DMS53 (cell line): ENCODE results near the gene CHD1.

ENCODE experiments used
- DNase-seq: peaks from one replicate; lab custom pipeline; 2025; lab: John Stamatoyannopoulos, UW

The CHD1 gene

DNA sequence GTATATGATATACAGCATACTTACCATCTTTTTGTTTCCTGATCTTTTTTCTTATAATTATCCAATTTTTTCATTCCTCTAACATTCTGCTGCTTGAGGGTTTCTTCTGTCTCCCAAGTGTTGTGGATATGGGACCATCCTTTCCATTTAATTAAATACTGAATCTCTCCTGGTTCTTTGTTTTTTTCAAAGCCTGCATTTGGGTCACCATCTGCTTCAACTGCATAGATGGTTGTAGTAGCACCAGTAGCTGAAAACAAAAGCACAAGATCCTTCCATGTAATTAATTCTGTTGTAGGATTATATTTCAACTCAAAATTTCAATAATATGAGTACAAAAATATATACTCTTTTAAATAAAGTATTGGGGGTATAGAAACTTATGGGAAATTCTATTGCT lies 29.4 kb downstream of the CHD1 start:
- DNase-seq = no peak

DNA sequence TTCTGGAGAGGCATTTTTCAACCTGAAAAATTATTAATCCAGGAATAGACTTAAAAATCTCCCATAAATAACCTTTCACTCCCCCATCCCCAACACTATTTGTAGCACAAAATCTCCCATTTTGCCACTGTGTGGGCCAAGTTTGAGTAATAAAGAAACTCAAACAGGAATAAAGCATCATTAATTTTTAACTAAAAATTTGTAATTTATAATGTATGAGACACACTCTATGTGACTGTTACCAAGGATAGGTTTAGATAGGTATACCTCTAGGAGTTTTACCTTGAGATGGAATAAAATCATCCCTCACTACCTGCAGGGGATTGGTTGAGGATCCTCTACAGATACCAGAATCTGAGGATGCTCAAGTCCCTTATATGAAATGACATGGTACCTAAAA lies 30.1 kb downstream of the CHD1 start:
- no peak for DNase-seq

DNA sequence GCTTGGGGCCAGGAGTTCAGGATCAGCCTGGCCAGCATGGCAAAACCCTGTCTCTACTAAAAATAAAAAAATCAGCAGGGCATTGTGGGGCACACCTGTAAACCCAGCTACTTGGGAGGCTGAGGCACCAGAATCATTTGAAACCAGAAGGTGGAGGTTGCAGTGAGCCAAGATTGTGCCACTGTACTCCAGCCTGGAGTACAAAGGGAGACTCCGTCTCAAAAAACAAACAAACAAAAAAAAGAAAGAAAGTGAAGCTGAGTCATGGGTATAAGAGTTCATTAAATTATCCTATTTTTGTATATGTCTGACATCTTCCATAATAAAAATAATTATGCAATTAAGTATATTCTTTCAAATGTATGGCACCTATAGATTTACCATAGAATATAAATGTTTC lies 37.2 kb downstream of the CHD1 start:
- no peak for DNase-seq

DNA sequence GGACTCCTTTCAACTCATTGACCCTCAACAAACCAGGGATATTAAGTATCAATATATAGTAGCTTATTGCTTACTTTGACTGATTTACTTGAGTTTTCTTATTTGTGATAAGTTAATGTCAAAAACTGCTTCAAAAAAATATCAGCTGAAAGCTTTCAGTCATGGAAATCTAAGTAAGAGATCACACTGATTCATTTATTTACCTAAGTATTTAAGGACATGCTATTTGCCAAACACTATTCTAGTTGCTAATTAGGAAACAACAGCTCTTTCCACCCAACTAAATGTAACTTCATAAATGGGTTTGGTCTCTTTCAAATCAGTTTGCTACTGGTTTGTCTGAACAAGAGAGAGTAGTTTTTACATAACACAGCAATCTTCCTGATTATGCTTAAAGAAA lies 48.2 kb downstream of the CHD1 start:
- DNase-seq = no peak

- DNase-seq = no peak
Observed at GRCh38 chr5:98880151-98880550, 48.7 kb downstream of the CHD1 start.

- no peak for DNase-seq
Observed at GRCh38 chr5:98877600-98877999, 51.2 kb downstream of the CHD1 start.

DNA sequence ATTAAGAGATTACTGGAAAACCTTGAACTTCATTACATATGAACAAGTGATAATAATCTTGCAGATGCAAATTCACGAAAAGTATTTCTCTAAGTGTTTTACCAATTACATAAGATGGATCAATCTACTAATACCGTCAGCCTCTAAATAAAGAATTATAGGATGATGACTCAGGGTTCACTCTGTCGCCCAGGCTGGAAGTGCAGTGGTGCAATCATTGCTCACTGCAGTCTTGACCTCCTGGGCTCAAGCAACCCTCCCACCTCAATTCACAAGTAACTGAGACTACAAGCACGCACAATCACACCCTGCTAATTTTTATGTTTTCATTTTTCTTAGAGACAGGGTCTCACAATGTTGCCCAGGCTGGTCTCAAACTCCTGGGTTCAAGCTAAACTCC lies 56.1 kb downstream of the CHD1 start:
- no peak for DNase-seq

- no peak for DNase-seq
Observed at GRCh38 chr5:98865690-98866089, 63.1 kb downstream of the CHD1 start.

- DNase-seq = no peak
Observed at GRCh38 chr5:98847054-98847453, 81.8 kb downstream of the CHD1 start.

DNA sequence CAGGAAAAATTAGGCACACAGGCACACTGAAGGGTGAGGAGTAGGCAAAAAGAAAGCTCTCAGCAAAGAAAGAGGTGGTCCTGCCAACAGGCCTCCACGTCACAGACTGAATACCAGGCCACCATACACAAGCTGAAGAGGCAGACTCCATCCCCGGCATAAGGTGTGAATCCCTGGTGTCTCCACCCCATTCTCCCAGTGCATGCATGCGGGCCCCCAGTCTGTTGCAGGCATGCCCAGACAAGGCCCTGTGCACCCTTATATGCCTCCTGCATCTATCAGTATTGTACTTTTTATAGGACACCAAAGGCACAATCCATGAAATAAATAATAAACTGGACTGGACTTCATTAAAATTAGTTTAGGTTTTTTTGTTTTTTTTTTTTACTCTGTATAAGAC lies 82.3 kb downstream of the CHD1 start:
- no peak for DNase-seq

GRCh38 chr5:98845878-98846277 lies 82.9 kb downstream of the CHD1 start:
- DNase-seq = no peak

GRCh38 chr5:98844865-98845264 lies 83.9 kb downstream of the CHD1 start:
- DNase-seq = no peak

- DNase-seq = peak; percentile 31
Observed at GRCh38 chr5:98843481-98843880, 85.3 kb downstream of the CHD1 start.

GRCh38 chr5:98840946-98841345 lies 87.9 kb downstream of the CHD1 start:
- DNase-seq = no peak

DNA sequence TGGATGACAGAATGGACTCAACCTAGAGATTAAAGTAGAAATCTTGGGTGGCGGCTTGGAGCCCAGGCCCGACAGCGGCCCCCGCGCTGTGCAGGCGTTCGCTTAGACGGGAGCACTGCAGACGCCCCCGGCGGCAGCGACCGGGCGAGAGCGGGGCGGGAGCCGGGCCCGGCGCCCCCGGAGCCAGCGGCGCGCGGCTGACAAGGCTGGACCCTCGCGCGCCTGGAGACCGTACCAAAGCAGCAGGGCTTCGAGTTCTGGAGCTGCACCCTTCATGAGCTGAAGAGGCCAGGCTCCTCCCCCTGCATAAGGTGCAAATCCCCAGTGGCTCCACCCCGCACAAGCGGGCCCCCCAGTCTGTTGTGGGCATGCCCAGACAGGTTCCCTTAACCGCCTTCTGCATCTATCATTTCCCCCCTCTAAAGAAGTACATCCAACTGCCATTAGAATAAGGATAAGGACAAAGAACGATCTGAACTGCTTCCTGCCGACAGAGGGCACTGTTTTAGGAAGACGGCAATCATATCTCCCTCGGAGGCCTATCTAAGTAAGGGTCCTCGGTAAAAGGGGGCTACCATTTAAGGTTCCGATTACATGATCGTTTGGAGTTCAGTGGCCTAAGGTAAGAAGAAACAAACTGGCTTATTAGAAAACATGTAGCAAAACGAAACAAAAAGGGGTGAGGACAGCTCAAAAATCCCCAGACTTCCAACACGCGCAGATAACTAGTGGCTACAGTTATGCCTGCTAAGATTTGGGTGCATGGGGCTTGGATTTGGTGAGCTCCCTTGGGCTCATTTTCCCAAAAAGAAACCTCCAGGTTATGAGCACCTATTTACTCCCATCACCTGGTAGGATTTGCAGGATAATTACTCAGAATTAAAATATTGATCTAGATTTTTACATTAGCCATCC lies 89.1 kb downstream of the CHD1 start:
- DNase-seq = peak; percentile 4

DNA sequence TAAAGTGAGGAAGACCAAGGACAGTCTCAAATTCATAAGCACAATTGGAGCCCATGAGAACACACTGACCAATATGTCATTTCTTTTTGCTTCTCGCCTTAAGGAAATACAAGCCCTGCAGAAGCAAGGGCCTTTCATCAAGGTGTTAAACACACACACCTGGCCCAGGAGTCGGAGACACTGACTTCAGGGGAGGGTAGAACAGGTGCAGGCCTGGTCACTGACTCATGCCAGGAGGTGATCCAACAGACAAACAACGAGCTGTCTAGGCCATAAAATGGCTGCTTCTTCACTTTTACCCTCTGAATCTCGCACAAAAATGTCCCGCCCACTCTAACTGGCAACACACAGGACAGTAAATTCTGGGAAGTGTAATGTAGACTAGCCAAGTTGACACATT lies 92.6 kb downstream of the CHD1 start:
- peak; percentile 91 for DNase-seq

GRCh38 chr5:98827588-98828284 lies 101.1 kb downstream of the CHD1 start:
- no peak for DNase-seq

- peak; percentile 69 for DNase-seq
Observed at GRCh38 chr5:98827161-98827560, 101.6 kb downstream of the CHD1 start.

GRCh38 chr5:98825582-98826375 lies 103.0 kb downstream of the CHD1 start:
- no peak for DNase-seq

DNA sequence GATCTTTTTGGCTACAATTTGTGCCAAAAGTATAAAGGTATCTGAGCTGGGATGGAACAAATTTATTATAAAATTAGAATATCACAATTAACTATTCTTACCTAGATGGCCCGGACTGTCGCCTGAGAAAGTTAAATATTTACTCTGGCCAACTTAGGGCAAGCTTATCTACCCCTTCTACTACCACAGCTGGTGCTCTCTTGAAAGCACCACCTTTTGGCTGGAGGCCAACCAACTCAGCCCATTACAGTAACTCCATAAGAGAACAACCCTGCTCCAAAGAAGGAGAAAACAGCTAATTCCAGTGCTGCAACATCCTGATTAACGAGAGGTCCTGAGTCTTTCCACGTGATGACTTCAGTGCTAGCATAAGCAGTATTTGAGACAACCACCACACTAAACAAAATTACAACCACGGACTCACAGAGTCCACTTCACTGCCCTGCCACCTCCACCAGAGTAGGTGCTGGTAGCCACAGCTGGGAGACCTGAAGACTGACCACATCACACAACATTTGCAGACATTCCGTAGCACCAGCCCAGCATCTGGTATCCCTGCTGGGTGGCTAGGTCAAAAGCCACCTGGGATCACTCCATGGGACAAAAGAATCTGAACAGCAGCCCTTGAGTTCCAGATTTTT lies 112.1 kb downstream of the CHD1 start:
- DNase-seq = peak; percentile 82

DNA sequence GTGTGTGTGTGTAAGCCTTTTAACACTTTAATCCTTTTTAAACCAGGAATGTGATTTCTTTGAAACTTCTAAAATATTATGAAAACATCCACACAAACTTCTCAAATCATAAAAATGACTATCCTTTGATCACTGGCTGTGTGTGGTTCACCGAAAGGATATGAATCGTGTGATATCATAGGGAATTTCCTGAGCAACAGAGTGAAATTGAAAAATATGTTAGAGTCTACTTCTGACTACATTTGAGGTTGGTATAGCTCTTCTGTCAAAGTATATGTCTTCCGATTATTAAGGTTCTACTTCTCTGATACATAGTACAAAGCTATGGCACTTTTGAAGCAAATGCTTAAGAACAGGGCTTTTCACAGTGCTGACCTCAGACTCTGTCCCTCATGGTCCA lies 115.1 kb downstream of the CHD1 start:
- no peak for DNase-seq

DNA sequence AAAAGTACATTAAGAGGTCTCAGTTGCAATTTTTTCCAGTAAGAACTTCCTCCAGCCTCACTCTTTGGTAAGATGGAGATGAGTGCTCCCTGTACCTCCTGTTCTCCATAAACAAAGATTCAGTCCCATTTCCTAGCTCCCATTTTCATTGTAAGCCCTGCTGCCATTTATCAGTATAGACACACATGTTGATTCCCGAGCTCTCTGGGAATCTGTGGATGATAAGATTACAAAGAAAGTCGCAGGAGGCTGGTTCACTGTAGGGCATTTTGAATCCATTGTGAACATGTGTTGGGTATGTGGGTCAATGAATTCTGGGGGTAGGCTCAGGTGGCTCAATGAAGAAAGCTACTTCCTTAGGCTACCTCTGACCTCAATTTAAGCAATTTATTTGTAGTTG lies 118.6 kb downstream of the CHD1 start:
- no peak for DNase-seq
